Activated CD8-positive, alpha-beta memory T cell treated with anti-CD3 and anti-CD28 coated beads, Interleukin-2, amount 10 ng/mL, durations not matched to agents 7 days and 5 days (primary cell): Measurements from ENCODE around the gene CEPT1. TPM values are rescaled to one million over a fixed set of nuclear protein-coding genes. Genes with fewer than 3 reads are reported as not detected.

Experiments used
- ATAC-seq: fragments of 150-1000 bp; cut with Tn5 transposase; one replicate; pipeline ENCODE4 v1.10.0; 2021; ENCODE audit warnings: moderate library complexity
- CTCF ChIA-PET: fragments of 350-600 bp; sonication (Branson Sonifier 250); formaldehyde crosslinking; loops from one replicate; lab custom pipeline; 2021; ENCODE audit warnings: antibody characterized with exemption; lab: Charles Lee
- DNase-seq: peaks from one replicate; pipeline ENCODE4 v3.0.0-alpha.2; 2020
- H3K27ac Mint-ChIP-seq: one replicate; pipeline ENCODE4 v1.8.0; 2021; ENCODE audit warnings: mild to moderate bottlenecking, mixed read lengths
- H3K27me3 Mint-ChIP-seq: one replicate; pipeline ENCODE4 v1.8.0; 2021; ENCODE audit warnings: mixed read lengths
- H3K36me3 Mint-ChIP-seq: one replicate; pipeline ENCODE4 v1.8.0; 2021; ENCODE audit warnings: mild to moderate bottlenecking, mixed read lengths
- H3K4me1 Mint-ChIP-seq: one replicate; pipeline ENCODE4 v1.8.0; 2021; ENCODE audit warnings: mixed read lengths
- H3K4me3 Mint-ChIP-seq: one replicate; pipeline ENCODE4 v1.8.0; 2021; ENCODE audit warnings: mild to moderate bottlenecking, moderate library complexity, mixed read lengths
- H3K9me3 Mint-ChIP-seq: one replicate; pipeline ENCODE4 v1.8.0; 2022; ENCODE audit warnings: low read depth, mixed read lengths
- total RNA-seq, 2 experiments: library from RNA; stranded (reverse); gene quantifications; one replicate each; pipeline ENCODE4 v1.2.3, GENCODE V29; 2021

CEPT1 gene
- total RNA-seq, 2 experiments from 2014 or later = 33.4 to 36.4 TPM

GRCh38 chr1:111222308-111223125, 82.5 kb downstream of the CEPT1 start:
- peaks cover 6% of the 10 kb centered on the region for H3K36me3 Mint-ChIP-seq
- H3K27ac Mint-ChIP-seq = peak overlapping the region; percentile 89
- H3K9me3 Mint-ChIP-seq = no peaks in the 10 kb centered on the region
- ATAC-seq = peak; percentile 46
- CTCF ChIA-PET = interaction anchor here (0.6 to 20.1 kb wide), 32 partner anchors 8 to 547 kb away, joined by 3 to 392 read pairs (median 4); partner anchors contain the start of genes ATP5PB, CEPT1, DENND2D and DRAM2
- H3K4me3 Mint-ChIP-seq = peak overlapping the region; percentile 67
- no peaks in the 10 kb centered on the region for H3K27me3 Mint-ChIP-seq
- peaks cover 86% of the 10 kb centered on the region for H3K4me1 Mint-ChIP-seq
- DNase-seq = peak; percentile 85

GRCh38 chr1:111223126-111223685, 83.2 kb downstream of the CEPT1 start:
- Mint-ChIP-seq H3K9me3 (no peaks in the 10 kb centered on the region), H3K4me3 (no peak overlapping the region), H3K27ac (peak overlapping the region; percentile 89), H3K36me3 (peaks cover 6% of the 10 kb centered on the region), H3K27me3 (no peaks in the 10 kb centered on the region), H3K4me1 (peaks cover 86% of the 10 kb centered on the region)
- CTCF ChIA-PET = interaction anchor here (0.7 to 20.1 kb wide), 36 partner anchors 9 to 546 kb away, joined by 3 to 392 read pairs (median 4); partner anchors contain the start of genes ATP5PB, CEPT1, DENND2D and DRAM2
- ATAC-seq (no peak), DNase-seq (no peak)

GRCh38 chr1:111225091-111225490, 85.1 kb downstream of the CEPT1 start:
- Mint-ChIP-seq H3K36me3 (peaks cover 2% of the 10 kb centered on the region), H3K4me1 (peaks cover 84% of the 10 kb centered on the region), H3K27ac (peak overlapping the region; percentile 76), H3K4me3 (peak overlapping the region; percentile 61), H3K9me3 (no peaks in the 10 kb centered on the region), H3K27me3 (no peaks in the 10 kb centered on the region)
- ATAC-seq (no peak), DNase-seq (no peak)
- CTCF ChIA-PET = interaction anchor here (1.1 to 20.1 kb wide), 7 partner anchors 9 to 194 kb away, joined by 3 to 392 read pairs (median 3); partner anchors contain the start of gene DENND2D

GRCh38 chr1:111225717-111226400, 85.8 kb downstream of the CEPT1 start:
- Mint-ChIP-seq H3K9me3 (no peaks in the 10 kb centered on the region), H3K27ac (peak overlapping the region; percentile 76), H3K4me1 (peaks cover 80% of the 10 kb centered on the region), H3K27me3 (no peaks in the 10 kb centered on the region), H3K36me3 (peaks cover 2% of the 10 kb centered on the region), H3K4me3 (peak overlapping the region; percentile 61)
- DNase-seq (no peak), ATAC-seq (no peak)
- CTCF ChIA-PET = interaction anchor here (1.1 to 20.1 kb wide), 9 partner anchors 9 to 529 kb away, joined by 3 to 392 read pairs (median 3); partner anchors contain the start of gene DENND2D

- Mint-ChIP-seq H3K9me3 (no peaks in the 10 kb centered on the region), H3K4me1 (peaks cover 67% of the 10 kb centered on the region), H3K36me3 (peaks cover 2% of the 10 kb centered on the region), H3K27me3 (no peaks in the 10 kb centered on the region), H3K27ac (no peak within 1 kb of the TSS), H3K4me3 (no peak within 1 kb of the TSS)
- CTCF ChIA-PET = interaction anchor here (0.9 to 20.1 kb wide), 5 partner anchors 13 to 280 kb away, joined by 3 to 392 read pairs (median 4); partner anchors contain the start of gene DENND2D
- ATAC-seq (no peak), DNase-seq (no peak)
Measured at GRCh38 chr1:111227434-111227833, 87.4 kb downstream of the CEPT1 start, which contains the start of gene CHI3L2. Gene CHI3L2 (plus strand): TSS chr1:111227713. CDS start chr1:111227730, 17 bp downstream.

GRCh38 chr1:111227851-111228747, 88.1 kb downstream of the CEPT1 start:
- DNase-seq = no peak
- H3K27me3 Mint-ChIP-seq = no peaks in the 10 kb centered on the region
- no peak overlapping the region for H3K27ac Mint-ChIP-seq
- CTCF ChIA-PET = interaction anchor here (0.7 to 20.1 kb wide), 7 partner anchors 13 to 279 kb away, joined by 3 to 392 read pairs (median 3); partner anchors contain the start of gene DENND2D
- H3K4me1 Mint-ChIP-seq = peaks cover 60% of the 10 kb centered on the region
- H3K4me3 Mint-ChIP-seq = no peak overlapping the region
- no peak for ATAC-seq
- peaks cover 2% of the 10 kb centered on the region for H3K36me3 Mint-ChIP-seq
- no peaks in the 10 kb centered on the region for H3K9me3 Mint-ChIP-seq

GRCh38 chr1:111228748-111229126, 88.7 kb downstream of the CEPT1 start:
- ATAC-seq = no peak
- Mint-ChIP-seq H3K27ac (no peak overlapping the region), H3K36me3 (peaks cover 2% of the 10 kb centered on the region), H3K27me3 (no peaks in the 10 kb centered on the region), H3K9me3 (no peaks in the 10 kb centered on the region), H3K4me3 (no peak overlapping the region), H3K4me1 (peaks cover 55% of the 10 kb centered on the region)
- DNase-seq = no peak
- CTCF ChIA-PET = interaction anchor here (0.7 to 20.1 kb wide), 5 partner anchors 13 to 198 kb away, joined by 3 to 392 read pairs (median 3); partner anchors contain the start of gene DENND2D

GRCh38 chr1:111232134-111232533, 92.1 kb downstream of the CEPT1 start:
- DNase-seq (no peak), ATAC-seq (no peak)
- Mint-ChIP-seq H3K4me1 (peaks cover 32% of the 10 kb centered on the region), H3K36me3 (peaks cover 7% of the 10 kb centered on the region), H3K9me3 (no peaks in the 10 kb centered on the region), H3K27me3 (no peaks in the 10 kb centered on the region), H3K27ac (no peak overlapping the region), H3K4me3 (no peak overlapping the region)
- CTCF ChIA-PET = interaction anchor here (0.6 to 20.1 kb wide), 3 partner anchors 8 to 168 kb away, joined by 3 to 392 read pairs (median 14); partner anchors contain the start of gene DENND2D

- Mint-ChIP-seq H3K27me3 (no peaks in the 10 kb centered on the region), H3K36me3 (peaks cover 11% of the 10 kb centered on the region), H3K27ac (no peak overlapping the region), H3K4me3 (no peak overlapping the region), H3K9me3 (no peaks in the 10 kb centered on the region), H3K4me1 (peaks cover 11% of the 10 kb centered on the region)
- ATAC-seq (no peak), DNase-seq (no peak)
- CTCF ChIA-PET = interaction anchor here (1.0 to 3.1 kb wide), 2 partner anchors 8 to 11 kb away, joined by 3 to 11 read pairs; no protein-coding TSS in a partner anchor
Measured at GRCh38 chr1:111234258-111234657, 94.2 kb downstream of the CEPT1 start.
